Kidney (tissue), 14 donors: ENCODE results near the gene CAVIN2. TPM values are rescaled to one million over a fixed set of nuclear protein-coding genes. Genes with fewer than 3 reads are reported as not detected.

Source experiments
- DNase-seq, 5 donors: peaks; one replicate each; pipeline ENCODE4 v3.0.0-alpha.2; 2013 to 2020
- FAIRE-seq: peaks from 2 replicates; lab custom pipeline; 2012; peaks lifted over from hg19 to GRCh38; lab: Jason Lieb, UNC
- H3K27ac ChIP-seq, 2 donors: one replicate each; pipeline ENCODE4 v1.7.0; 2013; ENCODE audit warnings: low read depth in 2 of 2, low read length in 2 of 2, inconsistent platforms in 1 of 2
- H3K27me3 ChIP-seq: one replicate; pipeline ENCODE4 v1.7.1; 2013; ENCODE audit warnings: low read length, inconsistent platforms; ENCODE audit not compliant: control insufficient read depth, insufficient read depth
- H3K36me3 ChIP-seq, 3 donors: one replicate each; pipeline versions ENCODE4 v1.7.0 to v1.7.1; 2013; ENCODE audit warnings: low read length in 3 of 3, control low read depth in 1 of 3, inconsistent platforms in 1 of 3; ENCODE audit not compliant: insufficient read depth in 3 of 3, control insufficient read depth in 2 of 3
- H3K4me1 ChIP-seq, 3 donors: one replicate each; pipeline versions ENCODE4 v1.7.0 to v1.7.1; 2013; ENCODE audit warnings: low read length in 3 of 3, inconsistent platforms in 1 of 3, low read depth in 1 of 3; ENCODE audit not compliant: control insufficient read depth in 2 of 3, insufficient read depth in 2 of 3
- H3K4me3 ChIP-seq, 3 donors: one replicate each; pipeline versions ENCODE4 v1.7.0 to v1.8.1; 2013; ENCODE audit warnings: low read length in 3 of 3, control low read depth in 1 of 3, inconsistent platforms in 1 of 3
- H3K9ac ChIP-seq, 3 donors: one replicate each; pipeline versions ENCODE4 v1.7.0 to v1.7.1; 2013; ENCODE audit warnings: low read length in 3 of 3, control low read depth in 1 of 3, inconsistent platforms in 1 of 3
- H3K9me3 ChIP-seq, 3 donors: one replicate each; pipeline versions ENCODE4 v1.7.0 to v1.7.1; 2013; ENCODE audit warnings: low read length in 3 of 3, control low read depth in 1 of 3, inconsistent platforms in 1 of 3; ENCODE audit not compliant: control insufficient read depth in 2 of 3, insufficient read depth in 1 of 3
- CTCF ChIP-seq: IDR thresholded peaks from 3 replicates; pipeline ENCODE4 v1.5.1; 2012; ENCODE audit warnings: mild to moderate bottlenecking, moderate library complexity, borderline replicate concordance; ENCODE audit not compliant: insufficient read depth; ENCODE audit errors: extremely low read depth
- intact Hi-C: fragments of 100-400 bp; cut with DNase I; formaldehyde crosslinking; loops from one replicate; pipeline ENCODE4 v1.11.1; 2022
- polyA plus RNA-seq: library from polyadenylated mRNA; stranded (reverse); fragments of 350-450 nt; fragmentation: Illumina TruSeq; extraction: RNeasy Lipid Tissue Mini Kit (QIAGEN cat#74804); gene quantifications from one replicate; pipeline ENCODE4 v1.2.3, GENCODE V29; 2014; ENCODE audit warnings: low read depth, low replicate concordance; ENCODE audit not compliant: insufficient read depth
- total RNA-seq: library from RNA; stranded (reverse); fragmentation: NEBNext Ultra II Directional; extraction: Animal tissue kit (Norgen Biotek cat#: 25700); gene quantifications from one replicate; pipeline ENCODE4 v1.2.1, GENCODE V29; 2021
- donor health status: control.
- donor health status: control.
- donor health status: control.
- donor health status: control.
- donor health status: control.
- donor health status: DM: yes; HTN: yes; CAD: no.
- donor health status: Normal renal cell carcinoma (clear cell type).

CAVIN2 gene
- total and polyA plus RNA-seq, 2 donors from 2014 or later = 17.9 to 55.0 TPM

GRCh38 chr2:191795715-191796114 lies 51.2 kb downstream of the CAVIN2 start:
- FAIRE-seq (no peak), DNase-seq (no peak)
- Histone ChIP-seq H3K9ac (no peak overlapping the region), H3K4me3 (no peak overlapping the region), H3K27ac (no peak overlapping the region), H3K27me3 (no peaks in the 10 kb centered on the region), H3K9me3 (peaks cover 0 to 1% (median 0%) of the 10 kb centered on the region in 3 donors), H3K4me1 (no peaks in the 10 kb centered on the region), H3K36me3 (no peaks in the 10 kb centered on the region)
- intact Hi-C loops = no loop called here
- TF ChIP-seq CTCF = no peak

GRCh38 chr2:191791953-191792560 lies 54.8 kb downstream of the CAVIN2 start:
- FAIRE-seq (no peak), DNase-seq (no peak)
- H3K4me3 ChIP-seq = no peak overlapping the region
- H3K27ac ChIP-seq = no peak overlapping the region
- H3K4me1 ChIP-seq = no peaks in the 10 kb centered on the region
- H3K27me3 ChIP-seq = no peaks in the 10 kb centered on the region
- H3K9me3 ChIP-seq = peaks cover 0 to 1% (median 0%) of the 10 kb centered on the region in 3 donors
- H3K36me3 ChIP-seq = no peaks in the 10 kb centered on the region
- no peak for TF ChIP-seq CTCF
- intact Hi-C loops = no loop called here
- H3K9ac ChIP-seq = no peak overlapping the region

- no peak for TF ChIP-seq CTCF
- Histone ChIP-seq H3K9ac (no peak overlapping the region), H3K4me1 (no peaks in the 10 kb centered on the region), H3K27ac (no peak overlapping the region), H3K27me3 (no peaks in the 10 kb centered on the region), H3K36me3 (no peaks in the 10 kb centered on the region), H3K4me3 (no peak overlapping the region), H3K9me3 (peaks cover 0 to 1% (median 0%) of the 10 kb centered on the region in 3 donors)
- intact Hi-C loops = no loop called here
- DNase-seq (no peak), FAIRE-seq (no peak)
These were observed 56.2 kb downstream of the CAVIN2 start for GRCh38 chr2:191790737-191791136.

GRCh38 chr2:191789796-191790195 lies 57.1 kb downstream of the CAVIN2 start:
- Histone ChIP-seq H3K27ac (no peak overlapping the region), H3K9ac (no peak overlapping the region), H3K27me3 (no peaks in the 10 kb centered on the region), H3K9me3 (peaks cover 0 to 1% (median 0%) of the 10 kb centered on the region in 3 donors), H3K4me3 (no peak overlapping the region), H3K4me1 (no peaks in the 10 kb centered on the region), H3K36me3 (no peaks in the 10 kb centered on the region)
- intact Hi-C loops = no loop called here
- FAIRE-seq (no peak), DNase-seq (no peak)
- TF ChIP-seq CTCF = no peak
